Kidney (tissue), 14 donors: ENCODE data around the gene RPE. TPM values are rescaled to one million over a fixed set of nuclear protein-coding genes. Genes with fewer than 3 reads are reported as not detected.
A peak's percentile ranks its signal among the peaks of the same experiment; 100 is the strongest.

ENCODE experiments used
- DNase-seq, 5 donors: peaks; one replicate each; pipeline ENCODE4 v3.0.0-alpha.2; 2013 to 2020
- FAIRE-seq: peaks from 2 replicates; lab custom pipeline; 2012; peaks lifted over from hg19 to GRCh38; lab: Jason Lieb, UNC
- H3K27ac ChIP-seq, 2 donors: one replicate each; pipeline ENCODE4 v1.7.0; 2013; ENCODE audit warnings: low read depth in 2 of 2, low read length in 2 of 2, inconsistent platforms in 1 of 2
- H3K27me3 ChIP-seq: one replicate; pipeline ENCODE4 v1.7.1; 2013; ENCODE audit warnings: low read length, inconsistent platforms; ENCODE audit not compliant: control insufficient read depth, insufficient read depth
- H3K36me3 ChIP-seq, 3 donors: one replicate each; pipeline versions ENCODE4 v1.7.0 to v1.7.1; 2013; ENCODE audit warnings: low read length in 3 of 3, control low read depth in 1 of 3, inconsistent platforms in 1 of 3; ENCODE audit not compliant: insufficient read depth in 3 of 3, control insufficient read depth in 2 of 3
- H3K4me1 ChIP-seq, 3 donors: one replicate each; pipeline versions ENCODE4 v1.7.0 to v1.7.1; 2013; ENCODE audit warnings: low read length in 3 of 3, inconsistent platforms in 1 of 3, low read depth in 1 of 3; ENCODE audit not compliant: control insufficient read depth in 2 of 3, insufficient read depth in 2 of 3
- H3K4me3 ChIP-seq, 3 donors: one replicate each; pipeline versions ENCODE4 v1.7.0 to v1.8.1; 2013; ENCODE audit warnings: low read length in 3 of 3, control low read depth in 1 of 3, inconsistent platforms in 1 of 3
- H3K9ac ChIP-seq, 3 donors: one replicate each; pipeline versions ENCODE4 v1.7.0 to v1.7.1; 2013; ENCODE audit warnings: low read length in 3 of 3, control low read depth in 1 of 3, inconsistent platforms in 1 of 3
- H3K9me3 ChIP-seq, 3 donors: one replicate each; pipeline versions ENCODE4 v1.7.0 to v1.7.1; 2013; ENCODE audit warnings: low read length in 3 of 3, control low read depth in 1 of 3, inconsistent platforms in 1 of 3; ENCODE audit not compliant: control insufficient read depth in 2 of 3, insufficient read depth in 1 of 3
- intact Hi-C: fragments of 100-400 bp; cut with DNase I; formaldehyde crosslinking; loops from one replicate; pipeline ENCODE4 v1.11.1; 2022
- polyA plus RNA-seq: library from polyadenylated mRNA; stranded (reverse); fragments of 350-450 nt; fragmentation: Illumina TruSeq; extraction: RNeasy Lipid Tissue Mini Kit (QIAGEN cat#74804); gene quantifications from one replicate; pipeline ENCODE4 v1.2.3, GENCODE V29; 2014; ENCODE audit warnings: low read depth, low replicate concordance; ENCODE audit not compliant: insufficient read depth
- total RNA-seq: library from RNA; stranded (reverse); fragmentation: NEBNext Ultra II Directional; extraction: Animal tissue kit (Norgen Biotek cat#: 25700); gene quantifications from one replicate; pipeline ENCODE4 v1.2.1, GENCODE V29; 2021
- TF ChIP-seq, protein P1 (sequence below): IDR thresholded peaks from 3 replicates; pipeline ENCODE4 v1.5.1; 2012; ENCODE audit warnings: mild to moderate bottlenecking, moderate library complexity, borderline replicate concordance; ENCODE audit not compliant: insufficient read depth; ENCODE audit errors: extremely low read depth
- donor health status: control.
- donor health status: control.
- donor health status: control.
- donor health status: control.
- donor health status: control.
- donor health status: DM: yes; HTN: yes; CAD: no.
- donor health status: Normal renal cell carcinoma (clear cell type).

The RPE gene
- total and polyA plus RNA-seq, 2 donors from 2014 or later, result 33.3 to 56.7 TPM

DNA sequence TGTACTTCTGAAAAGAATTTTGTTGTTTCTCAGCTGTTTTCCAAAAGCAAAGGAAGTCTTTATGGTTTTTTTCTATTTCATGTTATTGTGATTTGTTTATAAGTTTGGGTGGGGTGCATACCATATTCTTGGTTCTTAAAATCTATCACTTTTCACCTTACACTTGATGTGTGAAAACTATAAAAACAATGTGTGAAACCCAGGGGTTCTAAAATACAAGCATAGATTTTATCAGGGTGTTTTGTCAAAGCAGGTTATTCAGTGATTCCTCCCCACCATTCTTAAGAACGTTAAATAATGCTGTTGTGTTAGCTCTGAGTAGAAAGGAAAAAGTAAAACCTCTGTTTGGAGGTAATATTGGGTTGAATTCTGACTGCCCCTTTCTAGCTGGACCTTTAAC lies 17.7 kb downstream of the RPE start:
- H3K9me3 ChIP-seq, result no peaks in the 10 kb centered on the region
- no peaks in the 10 kb centered on the region for H3K4me1 ChIP-seq
- TF ChIP-seq, protein P1, sequence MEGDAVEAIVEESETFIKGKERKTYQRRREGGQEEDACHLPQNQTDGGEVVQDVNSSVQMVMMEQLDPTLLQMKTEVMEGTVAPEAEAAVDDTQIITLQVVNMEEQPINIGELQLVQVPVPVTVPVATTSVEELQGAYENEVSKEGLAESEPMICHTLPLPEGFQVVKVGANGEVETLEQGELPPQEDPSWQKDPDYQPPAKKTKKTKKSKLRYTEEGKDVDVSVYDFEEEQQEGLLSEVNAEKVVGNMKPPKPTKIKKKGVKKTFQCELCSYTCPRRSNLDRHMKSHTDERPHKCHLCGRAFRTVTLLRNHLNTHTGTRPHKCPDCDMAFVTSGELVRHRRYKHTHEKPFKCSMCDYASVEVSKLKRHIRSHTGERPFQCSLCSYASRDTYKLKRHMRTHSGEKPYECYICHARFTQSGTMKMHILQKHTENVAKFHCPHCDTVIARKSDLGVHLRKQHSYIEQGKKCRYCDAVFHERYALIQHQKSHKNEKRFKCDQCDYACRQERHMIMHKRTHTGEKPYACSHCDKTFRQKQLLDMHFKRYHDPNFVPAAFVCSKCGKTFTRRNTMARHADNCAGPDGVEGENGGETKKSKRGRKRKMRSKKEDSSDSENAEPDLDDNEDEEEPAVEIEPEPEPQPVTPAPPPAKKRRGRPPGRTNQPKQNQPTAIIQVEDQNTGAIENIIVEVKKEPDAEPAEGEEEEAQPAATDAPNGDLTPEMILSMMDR, result no peak
- H3K27ac ChIP-seq, result no peak overlapping the region
- FAIRE-seq, result no peak
- H3K36me3 ChIP-seq, result peaks cover 4 to 45% (median 25%) of the 10 kb centered on the region in 3 donors
- no peak overlapping the region for H3K9ac ChIP-seq
- intact Hi-C loops, result no loop called here
- no peak overlapping the region for H3K4me3 ChIP-seq
- no peak for DNase-seq
- H3K27me3 ChIP-seq, result no peaks in the 10 kb centered on the region

DNA sequence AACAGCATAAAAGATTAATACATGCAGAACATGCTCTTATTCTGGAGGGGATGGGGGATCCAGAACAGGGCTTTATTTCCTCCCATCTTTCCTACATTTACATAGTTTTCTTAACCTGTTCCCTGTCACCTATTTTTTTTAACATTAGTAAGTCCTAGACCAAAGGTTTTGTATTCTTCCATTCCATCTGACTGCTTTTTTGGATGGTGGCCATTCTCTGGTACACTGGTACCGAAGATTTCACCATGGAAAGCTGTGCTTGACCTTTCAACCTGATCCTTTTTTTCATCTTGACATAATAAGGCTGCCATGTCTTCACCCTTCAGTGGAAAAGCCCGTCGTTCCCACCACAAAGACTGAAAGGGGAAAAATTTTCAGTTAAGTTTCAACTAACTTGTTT lies 20.4 kb downstream of the RPE start:
- no peak for DNase-seq
- FAIRE-seq, result peak; percentile 13
- Histone ChIP-seq H3K9me3 (no peaks in the 10 kb centered on the region), H3K36me3 (peaks cover 2 to 50% (median 16%) of the 10 kb centered on the region in 3 donors), H3K4me1 (no peaks in the 10 kb centered on the region), H3K27ac (no peak overlapping the region), H3K9ac (no peak overlapping the region), H3K4me3 (no peak overlapping the region), H3K27me3 (no peaks in the 10 kb centered on the region)
- intact Hi-C loops, result no loop called here
- TF ChIP-seq, protein P1, result no peak

DNA sequence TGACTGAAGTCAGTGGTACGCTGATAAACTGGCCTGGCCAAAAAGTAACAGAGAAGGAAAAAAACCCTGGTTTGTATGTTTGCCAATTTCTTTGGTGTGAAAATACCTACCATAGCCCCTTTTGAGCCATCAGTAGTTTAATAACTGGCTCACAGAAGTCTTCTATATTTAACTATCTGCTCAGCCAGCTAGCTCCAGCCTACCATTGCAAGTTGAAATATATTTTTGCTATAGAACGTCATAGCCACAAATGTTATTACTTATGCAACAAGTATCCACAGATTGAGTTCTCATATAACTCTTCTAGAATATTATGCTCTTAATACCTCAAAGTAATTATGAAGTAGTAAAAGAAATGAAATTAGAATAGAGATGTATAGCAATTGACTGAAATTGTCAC lies 25.2 kb downstream of the RPE start:
- Histone ChIP-seq H3K4me1 (no peaks in the 10 kb centered on the region), H3K36me3 (peaks cover 0 to 30% (median 7%) of the 10 kb centered on the region in 3 donors), H3K4me3 (no peak overlapping the region), H3K27me3 (no peaks in the 10 kb centered on the region), H3K9me3 (no peaks in the 10 kb centered on the region), H3K27ac (no peak overlapping the region), H3K9ac (no peak overlapping the region)
- FAIRE-seq (no peak), DNase-seq (no peak)
- TF ChIP-seq, protein P1, result no peak
- intact Hi-C loops, result no loop called here

DNA sequence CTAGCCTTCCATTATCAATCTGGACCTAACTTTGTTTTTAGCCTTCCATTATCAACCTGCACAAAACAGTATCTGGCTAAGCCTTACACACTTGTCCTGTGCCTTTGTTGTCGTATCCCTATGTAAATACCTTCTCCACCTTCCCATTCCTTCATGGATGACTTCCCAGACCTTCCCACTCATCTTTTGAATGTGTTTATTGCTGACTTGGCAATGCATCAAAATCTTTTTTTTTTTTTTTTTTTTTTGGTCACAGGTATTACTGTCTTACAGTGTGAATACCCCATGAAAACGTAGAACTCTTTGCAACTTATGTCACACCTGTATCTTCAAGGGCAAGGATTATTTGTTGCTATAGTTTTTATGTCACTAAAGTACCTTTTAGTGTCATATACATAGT lies 25.7 kb downstream of the RPE start:
- peak in 1 of 5 donors; percentile 8 for DNase-seq
- H3K9me3 ChIP-seq, result no peaks in the 10 kb centered on the region
- TF ChIP-seq, protein P1, result no peak
- no peak for FAIRE-seq
- no peak overlapping the region for H3K4me3 ChIP-seq
- no peaks in the 10 kb centered on the region for H3K4me1 ChIP-seq
- intact Hi-C loops, result no loop called here
- H3K9ac ChIP-seq, result no peak overlapping the region
- peaks cover 0 to 29% (median 7%) of the 10 kb centered on the region in 3 donors for H3K36me3 ChIP-seq
- H3K27me3 ChIP-seq, result no peaks in the 10 kb centered on the region
- no peak overlapping the region for H3K27ac ChIP-seq
